Stomach (tissue), 4 donors: ENCODE measurements around the gene DESI1.

Experiments
- CTCF ChIP-seq, 7 experiments: fragments of 450-650 bp in 4 of 7; fragments of 200-600 bp in 3 of 7; sonication (generic) in 3 of 7; IDR thresholded peaks; one replicate each; pipeline ENCODE4 v1.5.1; 2016 to 2019; ENCODE audit warnings: antibody characterized with exemption in 7 of 7, control low read depth in 2 of 7, mild to moderate bottlenecking in 1 of 7
- POLR2A ChIP-seq, 4 donors: fragments of 450-650 bp; IDR thresholded peaks; one replicate each; pipeline ENCODE4 v1.6.1; 2016; ENCODE audit warnings: antibody characterized with exemption in 4 of 4, control low read depth in 2 of 4, mild to moderate bottlenecking in 1 of 4, moderate library complexity in 1 of 4
- POLR2AphosphoS5 ChIP-seq, 3 donors: sonication (generic); formaldehyde crosslinking; IDR thresholded peaks; one replicate each; pipeline ENCODE4 v1.6.1; 2016; ENCODE audit warnings: antibody characterized with exemption in 3 of 3

GRCh38 chr22:41575533-41575932 is 45.3 kb downstream of the DESI1 start:
- TF ChIP-seq POLR2AphosphoS5 (IDR thresholded peaks at IDR 0.05), result no peak
- no peak for TF ChIP-seq POLR2A (IDR thresholded peaks at IDR 0.05)
- no peak for TF ChIP-seq CTCF (IDR thresholded peaks at IDR 0.05)
